Caco-2 (cell line): ENCODE data around the gene C1orf21. TPM values are rescaled to one million over a fixed set of nuclear protein-coding genes. Genes with fewer than 3 reads are reported as not detected.

Source experiments
- BruUV-seq: library from RNA; stranded (reverse); fragments of 400-500 nt; replicated peaks from 2 replicates; lab custom pipeline; 2021; lab: Mats Ljungman, UMichigan
- CTCF ChIA-PET: fragments of 300-600 bp; sonication (Branson Sonifier 250); formaldehyde crosslinking; loops from one replicate; lab custom pipeline; 2022; ENCODE audit warnings: antibody characterized with exemption; lab: Charles Lee
- POLR2A ChIA-PET: fragments of 300-600 bp; sonication (Branson Sonifier 250); formaldehyde crosslinking; loops from one replicate; lab custom pipeline; 2022; ENCODE audit warnings: antibody characterized with exemption; lab: Charles Lee
- DNase-seq, 2 experiments: peaks; one replicate each; pipeline versions ENCODE4 v3.0.0 to v3.0.0-alpha.2; 2020 to 2022
- H3K27me3 ChIP-seq: replicated peaks from 2 replicates; pipeline ENCODE4 v1.6.0; 2011; ENCODE audit warnings: low read length; ENCODE audit not compliant: control insufficient read depth, insufficient read depth
- H3K36me3 ChIP-seq: 2 replicates; pipeline ENCODE4 v1.5.1; 2011; ENCODE audit warnings: low read length; ENCODE audit not compliant: control insufficient read depth, insufficient read depth
- H3K4me1 ChIP-seq: fragments of 250-450 bp; sonication (Bioruptor Pico); 2 replicates; pipeline ENCODE4 v1.5.1; 2020; ENCODE audit warnings: mild to moderate bottlenecking
- H3K4me3 ChIP-seq: 2 replicates; pipeline ENCODE4 v1.5.1; 2011; ENCODE audit warnings: low read depth, mild to moderate bottlenecking, control low read depth, low read length
- H3K9me3 ChIP-seq: fragments of 250-450 bp; sonication (Bioruptor Pico); 2 replicates; pipeline ENCODE4 v1.5.1; 2020; ENCODE audit warnings: mild to moderate bottlenecking, moderate library complexity
- H3K27ac Mint-ChIP-seq: one replicate; pipeline ENCODE4 v1.8.0; 2022; ENCODE audit warnings: mixed read lengths; ENCODE audit not compliant: unreplicated experiment
- H3K27me3 Mint-ChIP-seq: one replicate; pipeline ENCODE4 v1.8.0; 2022; ENCODE audit warnings: mixed read lengths; ENCODE audit not compliant: insufficient read depth, unreplicated experiment
- H3K36me3 Mint-ChIP-seq: one replicate; pipeline ENCODE4 v1.8.0; 2022; ENCODE audit warnings: mild to moderate bottlenecking, mixed read lengths; ENCODE audit not compliant: insufficient read depth, unreplicated experiment
- H3K4me1 Mint-ChIP-seq: one replicate; pipeline ENCODE4 v1.8.0; 2022; ENCODE audit warnings: low read depth, mixed read lengths; ENCODE audit not compliant: unreplicated experiment
- H3K4me3 Mint-ChIP-seq: one replicate; pipeline ENCODE4 v1.8.0; 2022; ENCODE audit warnings: mild to moderate bottlenecking, moderate library complexity, mixed read lengths; ENCODE audit not compliant: unreplicated experiment
- H3K9me3 Mint-ChIP-seq: one replicate; pipeline ENCODE4 v1.8.0; 2022; ENCODE audit warnings: mixed read lengths; ENCODE audit not compliant: unreplicated experiment
- intact Hi-C: fragments of 100-400 bp; cut with micrococcal nuclease; formaldehyde crosslinking; loops from one replicate; pipeline ENCODE4 v1.10.0; 2022; ENCODE audit not compliant: unreplicated experiment
- total RNA-seq: library from RNA; stranded (reverse); gene quantifications from 2 replicates; pipeline ENCODE4 v1.2.3, GENCODE V29; 2022
- TF ChIP-seq, protein P1 (sequence below), 2 experiments: fragments of 200-600 bp in 1 of 2; IDR thresholded peaks; 1 replicate in 1 of 2; 2 replicates in 1 of 2; pipeline versions ENCODE4 v1.5.1 to v1.8.0; 2011 to 2022; ENCODE audit warnings: antibody characterized with exemption in 1 of 2, control low read depth in 1 of 2, inconsistent platforms in 1 of 2, low read depth in 1 of 2, low read length in 1 of 2, mild to moderate bottlenecking in 1 of 2, moderate library complexity in 1 of 2; ENCODE audit not compliant: insufficient read depth in 1 of 2, severe bottlenecking in 1 of 2, unreplicated experiment in 1 of 2

C1orf21 gene
- total RNA-seq, 1 experiment from 2014 or later, result 0.82 TPM

GRCh38 chr1:184467295-184467694, 80.5 kb downstream of the C1orf21 start:
- Mint-ChIP-seq H3K4me1 (no peaks in the 10 kb centered on the region), H3K9me3 (no peaks in the 10 kb centered on the region), H3K4me3 (no peak overlapping the region), H3K36me3 (no peaks in the 10 kb centered on the region), H3K27me3 (peaks cover 11% of the 10 kb centered on the region), H3K27ac (no peak overlapping the region)
- Histone ChIP-seq H3K36me3 (no peaks in the 10 kb centered on the region), H3K4me1 (no peaks in the 10 kb centered on the region), H3K27me3 (no peaks in the 10 kb centered on the region), H3K9me3 (no peaks in the 10 kb centered on the region), H3K4me3 (no peak overlapping the region)
- POLR2A ChIA-PET, result no interaction called here
- BruUV-seq, result no TSS peak
- DNase-seq, result no peak
- CTCF ChIA-PET, result no interaction called here
- intact Hi-C loops, result no loop called here
- TF ChIP-seq, protein P1, sequence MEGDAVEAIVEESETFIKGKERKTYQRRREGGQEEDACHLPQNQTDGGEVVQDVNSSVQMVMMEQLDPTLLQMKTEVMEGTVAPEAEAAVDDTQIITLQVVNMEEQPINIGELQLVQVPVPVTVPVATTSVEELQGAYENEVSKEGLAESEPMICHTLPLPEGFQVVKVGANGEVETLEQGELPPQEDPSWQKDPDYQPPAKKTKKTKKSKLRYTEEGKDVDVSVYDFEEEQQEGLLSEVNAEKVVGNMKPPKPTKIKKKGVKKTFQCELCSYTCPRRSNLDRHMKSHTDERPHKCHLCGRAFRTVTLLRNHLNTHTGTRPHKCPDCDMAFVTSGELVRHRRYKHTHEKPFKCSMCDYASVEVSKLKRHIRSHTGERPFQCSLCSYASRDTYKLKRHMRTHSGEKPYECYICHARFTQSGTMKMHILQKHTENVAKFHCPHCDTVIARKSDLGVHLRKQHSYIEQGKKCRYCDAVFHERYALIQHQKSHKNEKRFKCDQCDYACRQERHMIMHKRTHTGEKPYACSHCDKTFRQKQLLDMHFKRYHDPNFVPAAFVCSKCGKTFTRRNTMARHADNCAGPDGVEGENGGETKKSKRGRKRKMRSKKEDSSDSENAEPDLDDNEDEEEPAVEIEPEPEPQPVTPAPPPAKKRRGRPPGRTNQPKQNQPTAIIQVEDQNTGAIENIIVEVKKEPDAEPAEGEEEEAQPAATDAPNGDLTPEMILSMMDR (IDR thresholded peaks at IDR 0.05; ENCODE audit: insufficient read depth in 1 of 2, low read depth in 1 of 2, low read length in 1 of 2, severe bottlenecking in 1 of 2, unreplicated experiment in 1 of 2), result no peak

DNA sequence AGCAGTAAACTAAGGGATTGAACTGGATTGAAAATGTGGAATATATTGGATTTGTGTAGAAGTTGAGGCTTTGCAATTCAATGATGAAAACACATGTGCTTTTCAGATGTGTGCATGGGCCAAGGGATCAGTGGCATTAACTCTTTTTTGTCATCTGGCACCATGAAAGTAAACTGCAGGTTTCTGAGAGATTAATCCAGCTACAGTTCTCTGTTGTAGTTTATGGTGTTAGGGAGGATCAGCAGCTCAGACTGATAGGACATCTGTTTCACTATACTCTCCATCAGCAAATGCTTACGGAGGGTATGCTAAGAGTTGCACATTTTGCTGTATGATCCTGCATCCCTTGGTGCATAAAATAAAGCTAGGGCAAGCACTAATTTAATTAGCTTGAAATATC, 82.6 kb downstream of the C1orf21 start:
- Histone ChIP-seq H3K9me3 (no peaks in the 10 kb centered on the region), H3K27me3 (no peaks in the 10 kb centered on the region), H3K4me1 (no peaks in the 10 kb centered on the region), H3K4me3 (no peak overlapping the region), H3K36me3 (no peaks in the 10 kb centered on the region)
- intact Hi-C loops, result no loop called here
- no TSS peak for BruUV-seq
- no peak for DNase-seq
- Mint-ChIP-seq H3K27me3 (peaks cover 13% of the 10 kb centered on the region), H3K36me3 (no peaks in the 10 kb centered on the region), H3K9me3 (no peaks in the 10 kb centered on the region), H3K4me1 (no peaks in the 10 kb centered on the region), H3K4me3 (no peak overlapping the region), H3K27ac (no peak overlapping the region)
- ChIA-PET CTCF (no interaction called here), POLR2A (no interaction called here)
- TF ChIP-seq, protein P1 (IDR thresholded peaks at IDR 0.05; ENCODE audit: insufficient read depth in 1 of 2, low read depth in 1 of 2, low read length in 1 of 2, severe bottlenecking in 1 of 2, unreplicated experiment in 1 of 2), result no peak

GRCh38 chr1:184471686-184472085, 84.9 kb downstream of the C1orf21 start:
- POLR2A ChIA-PET, result no interaction called here
- H3K36me3 ChIP-seq, result no peaks in the 10 kb centered on the region
- H3K27me3 Mint-ChIP-seq, result peaks cover 13% of the 10 kb centered on the region
- H3K4me1 Mint-ChIP-seq, result no peaks in the 10 kb centered on the region
- no peaks in the 10 kb centered on the region for H3K4me1 ChIP-seq
- H3K9me3 ChIP-seq, result no peaks in the 10 kb centered on the region
- BruUV-seq, result no TSS peak
- no peak overlapping the region for H3K27ac Mint-ChIP-seq
- TF ChIP-seq, protein P1 (IDR thresholded peaks at IDR 0.05; ENCODE audit: insufficient read depth in 1 of 2, low read depth in 1 of 2, low read length in 1 of 2, severe bottlenecking in 1 of 2, unreplicated experiment in 1 of 2), result no peak
- H3K36me3 Mint-ChIP-seq, result no peaks in the 10 kb centered on the region
- intact Hi-C loops, result no loop called here
- no peak for DNase-seq
- no peak overlapping the region for H3K4me3 Mint-ChIP-seq
- H3K9me3 Mint-ChIP-seq, result no peaks in the 10 kb centered on the region
- CTCF ChIA-PET, result no interaction called here
- no peaks in the 10 kb centered on the region for H3K27me3 ChIP-seq
- no peak overlapping the region for H3K4me3 ChIP-seq
